CD1c-positive myeloid dendritic cell (primary cell): ENCODE data around the gene DOCK8.

Experiments
- DNase-seq: peaks from one replicate; pipeline ENCODE4 v3.0.0-alpha.2; 2016; ENCODE audit errors: extremely low spot score

DOCK8 gene

DNA sequence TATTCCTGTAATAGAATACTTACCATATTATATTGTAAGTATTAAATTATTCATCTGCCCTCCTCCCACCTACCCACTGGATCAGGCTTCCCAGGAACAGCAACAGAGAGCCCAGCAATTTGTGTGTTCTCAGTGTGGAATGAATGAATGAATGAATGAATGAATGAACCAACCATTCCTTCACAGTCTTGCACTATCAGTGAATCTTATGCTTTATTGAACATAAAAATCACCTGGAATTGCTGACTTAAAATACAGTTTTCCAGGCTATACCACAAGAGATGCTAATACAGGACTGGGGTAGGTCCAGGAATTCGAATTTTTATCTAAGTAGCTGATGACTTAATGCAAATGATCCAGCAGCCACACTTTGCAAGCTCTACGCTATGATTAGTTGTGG, 51.6 kb downstream of the DOCK8 start:
- DNase-seq = no peak

DNA sequence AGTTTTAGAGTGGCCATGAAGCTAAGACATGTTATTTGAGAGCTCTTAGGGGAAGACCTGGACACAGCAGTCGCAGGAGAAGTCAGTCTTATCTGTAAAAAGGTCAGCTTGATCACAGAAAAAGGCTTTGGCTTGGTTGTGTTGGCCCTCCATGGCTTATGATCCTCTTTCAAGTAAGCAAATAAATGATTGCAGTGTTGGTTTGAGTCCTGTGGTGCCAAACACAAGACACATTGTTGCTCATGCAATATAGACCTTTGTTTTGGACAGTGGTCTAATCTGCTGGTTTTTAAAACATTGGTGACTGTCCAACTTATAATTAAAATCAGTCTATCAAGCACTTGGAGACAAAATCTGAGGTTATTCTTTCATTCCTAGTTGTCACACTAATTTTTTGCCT, 54.0 kb downstream of the DOCK8 start:
- no peak for DNase-seq

DNA sequence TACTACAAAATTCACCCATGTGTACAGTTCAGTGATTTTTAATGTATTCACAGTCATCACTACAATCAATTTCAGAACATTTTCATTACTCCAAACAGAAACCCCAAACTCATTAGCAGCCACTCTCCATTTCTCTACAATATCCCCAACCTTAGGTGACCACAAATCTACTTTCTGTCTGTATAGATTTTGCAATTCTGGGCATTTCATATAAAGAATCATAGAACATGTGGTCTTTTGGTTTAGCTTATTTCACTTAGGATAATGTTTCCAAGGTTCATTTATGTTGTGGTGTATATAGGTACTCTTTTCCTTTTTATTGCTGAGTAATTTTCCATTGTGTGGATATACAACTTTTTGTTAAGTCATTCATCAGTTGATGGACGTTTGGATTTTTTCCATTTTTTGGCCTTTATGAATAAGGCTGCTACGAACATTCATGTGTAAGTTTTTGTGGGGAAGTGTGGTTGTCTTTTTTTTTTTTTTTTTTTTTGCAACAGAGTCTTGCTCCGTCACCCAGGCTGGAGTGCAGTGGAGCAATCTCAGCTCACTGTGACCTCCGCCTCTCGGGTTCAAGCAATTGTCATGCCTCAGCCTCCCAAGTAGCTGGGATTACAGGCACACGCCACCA, 54.5 kb downstream of the DOCK8 start:
- DNase-seq = peak; percentile 60

DNA sequence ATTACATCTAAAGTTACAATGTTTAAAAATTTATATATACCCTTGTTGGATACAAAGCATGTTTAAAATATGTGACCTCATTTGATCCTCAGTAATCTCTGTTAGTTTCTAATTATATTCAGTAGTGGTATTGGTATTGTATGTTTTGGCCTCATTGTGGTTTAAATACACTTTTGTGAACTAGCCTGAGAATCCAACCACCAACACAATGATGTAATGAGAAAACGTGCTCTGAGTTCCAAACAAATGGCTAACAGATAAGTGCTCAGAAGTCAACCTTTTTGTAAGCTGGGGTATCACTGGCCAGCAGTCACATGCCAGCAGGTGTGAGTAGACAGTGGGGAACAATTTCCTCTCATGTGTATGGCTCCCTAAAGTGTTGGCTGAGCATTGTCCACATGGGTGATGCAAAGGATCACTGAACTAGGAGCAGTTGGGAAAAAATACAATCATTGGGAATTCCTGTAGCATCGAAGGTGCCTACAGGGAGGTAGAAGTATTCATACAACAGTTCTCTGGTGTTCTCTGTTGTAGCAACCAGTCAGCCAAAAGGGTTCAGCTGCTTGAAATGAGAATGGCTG, 56.1 kb downstream of the DOCK8 start:
- no peak for DNase-seq

DNA sequence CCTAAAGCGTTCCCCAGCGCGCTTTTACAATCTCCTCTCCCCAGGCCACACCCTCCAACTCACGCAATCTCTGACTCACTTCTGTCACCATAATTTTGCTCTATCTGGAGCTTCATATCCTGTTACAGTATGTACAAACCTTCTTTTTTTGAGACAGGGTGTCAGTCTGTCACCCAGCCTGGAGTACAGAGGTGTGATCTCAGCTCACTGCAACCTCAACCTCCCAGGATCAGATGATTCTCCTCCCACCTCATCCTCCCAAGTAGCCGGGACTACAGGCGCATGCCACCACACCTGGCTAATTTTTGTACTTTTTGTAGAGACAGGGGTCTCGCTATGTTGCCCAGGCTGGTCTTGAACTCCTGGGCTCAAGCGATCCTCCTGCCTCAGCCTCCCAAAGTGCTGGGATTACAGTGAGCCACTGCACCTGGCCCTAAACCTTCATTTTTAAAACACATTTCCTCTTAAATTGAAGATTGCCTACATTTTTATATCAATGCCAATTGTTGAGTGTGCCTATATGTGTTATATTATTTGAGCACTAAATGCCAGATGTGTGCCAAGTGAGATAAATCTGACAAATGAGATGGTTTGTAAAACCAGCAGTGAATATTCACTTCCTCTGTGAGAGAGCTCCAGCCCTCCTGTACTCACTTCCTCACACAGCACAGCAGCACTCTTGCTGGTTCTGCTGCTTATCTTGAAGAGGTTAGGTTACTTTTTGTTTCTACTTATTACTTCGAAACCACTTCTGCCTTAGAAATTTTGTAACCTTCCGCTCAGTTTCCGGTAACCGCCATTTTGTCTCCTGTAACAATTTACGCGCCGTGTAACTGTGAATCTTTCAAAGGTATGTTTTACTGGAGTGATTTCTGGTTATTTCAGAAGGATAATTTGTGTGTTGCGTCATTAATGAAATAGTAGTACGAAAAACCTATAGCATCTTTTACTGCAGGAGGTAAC, 57.9 kb downstream of the DOCK8 start:
- peak; percentile 93 for DNase-seq

DNA sequence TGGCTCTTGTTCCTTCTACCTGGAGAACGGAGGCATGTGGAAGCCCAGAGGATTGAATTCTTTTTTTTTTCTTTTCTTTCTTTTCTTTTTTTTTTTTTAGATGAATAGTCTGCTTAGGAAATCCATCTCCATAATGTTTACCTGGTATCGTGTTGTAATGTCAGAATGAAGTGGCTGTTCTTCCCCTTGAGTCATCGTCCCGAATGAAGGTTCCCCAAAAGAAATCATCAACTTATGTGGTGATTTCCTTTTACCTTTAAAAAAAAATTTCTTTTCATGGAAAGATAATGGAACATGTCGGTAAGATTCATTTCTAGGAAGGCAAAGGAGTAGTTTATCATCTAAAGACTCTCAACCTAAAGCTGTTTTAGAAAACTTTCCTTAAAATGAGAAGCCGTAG, 59.7 kb downstream of the DOCK8 start:
- peak; percentile 34 for DNase-seq

DNA sequence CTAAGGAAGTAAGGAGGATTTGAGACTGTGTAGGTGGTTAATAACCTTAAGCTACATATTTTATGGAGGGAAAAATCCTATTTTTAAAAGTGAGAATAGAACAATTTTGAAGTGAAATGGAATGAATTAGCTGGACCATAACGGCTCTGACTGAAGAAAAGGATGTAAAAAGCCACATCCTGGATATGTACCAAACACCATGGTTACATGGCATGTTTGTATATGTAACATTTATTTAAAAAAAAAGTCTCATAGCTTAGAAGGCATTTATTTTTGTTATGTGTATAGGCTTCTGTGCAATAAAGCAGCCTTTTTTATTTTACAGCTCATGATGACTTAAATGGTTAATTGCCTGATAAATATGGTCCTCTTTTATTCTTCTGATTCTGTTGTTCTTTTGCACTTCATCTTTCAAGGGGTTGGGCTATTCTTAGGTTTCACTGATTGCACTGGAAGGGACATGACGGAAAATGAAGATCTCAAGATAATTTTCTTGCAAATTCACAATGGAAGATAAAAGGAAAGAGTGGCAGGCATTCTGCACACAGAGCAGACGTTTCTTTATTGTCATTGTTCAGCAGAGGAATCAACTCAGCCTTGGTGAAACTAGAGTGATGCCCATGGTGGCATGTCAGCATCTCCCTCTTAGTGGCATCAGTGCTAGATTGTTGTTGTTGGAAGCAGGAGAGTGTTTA, 63.1 kb downstream of the DOCK8 start:
- DNase-seq = peak; percentile 30

DNA sequence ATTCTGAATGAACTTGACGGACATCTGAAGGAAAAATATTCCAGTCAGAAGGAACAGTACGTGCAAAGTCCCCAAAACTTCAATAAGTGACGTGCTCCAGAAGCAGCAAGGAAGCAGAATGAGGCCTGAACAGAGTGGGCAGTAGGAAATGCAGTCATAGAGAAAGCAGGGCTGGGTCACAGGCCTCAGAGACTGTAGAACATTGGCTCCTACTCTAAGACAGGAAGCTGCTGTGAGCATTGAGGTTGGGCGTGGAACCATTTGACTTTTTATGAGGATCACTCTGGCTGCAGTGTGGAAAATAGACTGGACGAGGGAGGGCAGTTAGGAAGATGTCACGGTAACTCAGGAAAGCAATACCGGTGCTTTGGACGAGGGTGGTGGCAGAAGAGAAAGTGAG, 64.0 kb downstream of the DOCK8 start:
- peak; percentile 78 for DNase-seq

DNA sequence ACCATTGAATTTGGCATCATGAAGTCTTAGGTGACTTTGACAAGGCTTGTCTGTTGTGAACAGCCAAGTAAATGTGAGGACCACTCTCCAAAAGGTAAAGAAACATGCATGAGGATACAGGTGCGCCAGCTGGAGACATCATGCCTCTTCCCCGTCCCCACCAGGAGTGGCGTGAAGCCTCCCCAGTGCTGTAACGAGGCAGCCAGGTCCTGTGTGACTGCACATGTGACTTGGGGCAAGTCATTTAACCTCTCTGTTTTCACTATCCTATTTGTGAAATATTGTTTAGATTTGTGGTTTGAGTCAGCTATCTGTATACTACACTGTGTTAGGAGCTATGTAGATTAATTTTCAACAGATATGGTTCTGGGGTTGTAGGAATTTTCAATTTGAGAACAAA, 65.0 kb downstream of the DOCK8 start:
- no peak for DNase-seq

DNA sequence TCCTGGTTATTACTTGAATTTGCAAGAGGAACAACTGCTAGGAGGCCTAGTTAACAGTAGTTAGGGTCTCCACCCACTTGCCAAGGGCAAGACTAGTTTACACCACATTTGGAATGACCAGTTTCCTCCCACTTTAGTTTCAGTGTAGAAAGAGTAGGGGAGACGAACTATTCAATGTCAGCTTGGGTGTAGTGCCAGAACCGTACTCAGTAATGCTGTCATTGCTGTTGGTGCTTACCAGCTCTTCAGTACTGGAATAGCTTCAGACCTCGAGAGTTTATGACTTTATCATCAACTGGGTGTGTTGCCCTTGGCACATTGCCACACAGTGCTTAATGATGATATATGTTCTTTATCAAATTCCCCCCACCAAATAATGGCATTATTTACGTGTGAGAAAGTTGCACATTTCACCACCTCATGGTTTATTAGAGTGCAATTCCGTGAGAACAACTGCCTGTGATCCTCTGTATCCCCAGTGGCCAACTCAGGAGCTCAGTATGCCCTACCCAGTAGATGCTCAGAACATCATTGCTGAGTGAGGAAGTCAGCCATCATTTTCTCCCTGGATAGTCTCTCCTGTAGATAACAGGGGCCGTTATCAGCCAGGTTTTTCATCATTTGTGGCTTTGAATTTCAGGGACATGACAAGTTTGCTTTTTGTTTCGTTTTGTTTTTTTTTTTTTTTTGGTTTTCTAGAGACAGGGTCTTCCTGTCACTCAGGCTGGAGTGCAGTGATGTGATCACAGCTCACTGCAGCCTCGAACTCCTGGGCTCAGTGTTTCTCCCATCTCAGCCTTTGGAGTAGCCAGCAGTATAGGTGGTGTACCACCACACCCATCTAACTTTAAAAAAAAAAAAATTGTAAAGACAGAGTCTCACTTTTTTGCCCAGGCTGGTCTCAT, 67.3 kb downstream of the DOCK8 start:
- peak; percentile 85 for DNase-seq

DNA sequence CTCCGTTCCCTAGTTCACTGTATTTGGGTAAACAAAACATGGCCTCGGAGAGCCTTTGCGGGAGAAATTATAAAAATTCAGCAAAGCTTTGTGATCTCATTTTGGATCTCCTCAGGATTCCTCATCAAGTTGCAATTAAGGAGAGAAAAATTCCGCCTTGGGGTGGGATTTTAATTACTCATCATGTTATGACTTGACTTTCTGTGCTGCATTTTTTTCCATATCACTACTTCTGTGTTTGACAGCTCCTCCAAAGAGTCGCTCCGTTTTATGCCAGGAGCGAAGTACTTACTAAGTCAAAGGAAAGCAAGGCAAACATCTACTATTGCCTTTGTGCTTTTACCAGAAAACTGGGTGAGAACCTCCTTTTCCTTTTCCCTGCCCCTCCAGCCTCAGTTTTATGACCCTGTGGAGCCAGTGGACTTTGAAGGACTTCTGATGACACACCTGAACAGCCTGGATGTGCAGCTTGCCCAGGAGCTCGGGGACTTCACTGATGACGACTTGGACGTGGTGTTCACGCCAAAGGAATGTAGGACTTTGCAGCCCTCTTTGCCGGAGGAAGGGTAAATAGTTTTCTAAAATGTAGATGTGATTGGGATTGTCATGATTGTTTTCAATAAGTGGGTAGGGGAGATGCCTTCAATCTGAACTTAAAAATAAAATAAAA, 71.5 kb downstream of the DOCK8 start:
- DNase-seq = no peak

DNA sequence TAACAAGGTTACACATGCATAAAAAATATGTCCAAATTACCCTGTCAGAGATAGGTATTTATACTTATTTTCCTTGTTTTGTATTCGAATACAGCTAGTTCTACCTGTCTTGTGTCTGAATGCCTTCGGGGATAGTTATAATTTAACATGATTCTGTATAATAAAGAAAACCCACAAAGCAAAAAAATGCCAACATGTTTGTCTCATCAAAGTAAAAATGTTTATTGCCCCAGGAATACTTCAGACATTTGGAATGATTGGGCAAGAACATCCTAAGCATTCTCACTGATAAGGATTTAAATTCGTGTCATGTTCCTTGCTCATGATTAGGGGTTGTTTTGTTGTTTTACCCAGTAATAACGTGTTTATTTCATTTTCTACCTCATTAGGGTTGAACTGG, 74.5 kb downstream of the DOCK8 start:
- no peak for DNase-seq

DNA sequence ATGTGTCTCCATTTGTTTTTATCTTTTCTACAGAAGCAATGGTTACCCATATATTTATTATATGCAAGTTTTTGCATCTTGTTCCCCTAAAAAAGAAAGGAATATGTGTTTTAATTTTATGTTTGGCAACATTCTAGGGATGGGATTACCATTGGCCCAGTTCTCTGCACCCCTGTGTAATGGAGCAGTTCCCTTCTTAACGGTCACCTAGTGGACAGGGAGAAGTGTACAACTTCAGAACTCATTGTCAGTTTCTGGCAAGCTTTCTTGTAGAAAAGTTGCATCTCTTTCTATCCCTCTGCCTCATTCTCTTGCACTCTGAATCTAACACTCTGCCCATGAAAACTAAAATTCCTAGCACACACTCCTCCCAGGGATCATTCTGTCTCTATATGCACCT, 78.2 kb downstream of the DOCK8 start:
- no peak for DNase-seq

DNA sequence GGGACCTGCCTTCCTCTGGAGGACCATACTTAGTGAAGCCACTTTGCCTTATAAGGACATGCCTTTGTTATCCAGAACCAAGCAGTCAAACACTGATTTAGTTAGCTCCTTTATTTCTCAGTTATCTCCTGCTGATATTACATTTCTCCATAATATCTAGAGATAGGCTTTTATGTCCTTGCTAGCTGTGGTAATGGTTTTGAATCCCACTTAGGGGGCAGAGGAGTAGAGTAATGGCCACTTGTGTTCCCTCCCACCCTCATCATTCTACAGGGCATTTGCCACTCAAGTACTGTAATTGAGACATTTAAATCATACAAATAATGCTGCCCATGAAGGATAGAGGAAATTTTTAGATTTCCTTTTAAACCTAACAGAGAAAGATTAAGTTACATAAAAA, 80.9 kb downstream of the DOCK8 start:
- DNase-seq = no peak

DNA sequence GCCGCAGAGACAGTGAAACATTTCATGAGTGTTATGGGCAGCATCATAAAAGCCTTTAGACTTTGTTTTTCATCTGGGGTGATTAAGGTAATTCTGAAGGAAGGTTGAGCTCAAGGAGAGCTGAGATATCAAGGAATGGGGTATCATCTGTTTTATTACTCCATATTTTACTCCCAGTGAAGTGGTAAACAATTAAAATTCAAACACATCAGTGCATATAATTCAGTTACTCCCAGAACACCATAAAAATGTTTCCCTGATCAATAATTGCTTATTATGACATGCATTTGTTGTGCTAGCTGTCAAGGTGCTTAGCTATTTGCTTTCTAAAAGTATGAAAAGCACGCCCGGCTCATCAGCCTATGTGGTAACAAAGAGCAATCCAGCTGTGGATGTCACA, 81.7 kb downstream of the DOCK8 start:
- DNase-seq = no peak

DNA sequence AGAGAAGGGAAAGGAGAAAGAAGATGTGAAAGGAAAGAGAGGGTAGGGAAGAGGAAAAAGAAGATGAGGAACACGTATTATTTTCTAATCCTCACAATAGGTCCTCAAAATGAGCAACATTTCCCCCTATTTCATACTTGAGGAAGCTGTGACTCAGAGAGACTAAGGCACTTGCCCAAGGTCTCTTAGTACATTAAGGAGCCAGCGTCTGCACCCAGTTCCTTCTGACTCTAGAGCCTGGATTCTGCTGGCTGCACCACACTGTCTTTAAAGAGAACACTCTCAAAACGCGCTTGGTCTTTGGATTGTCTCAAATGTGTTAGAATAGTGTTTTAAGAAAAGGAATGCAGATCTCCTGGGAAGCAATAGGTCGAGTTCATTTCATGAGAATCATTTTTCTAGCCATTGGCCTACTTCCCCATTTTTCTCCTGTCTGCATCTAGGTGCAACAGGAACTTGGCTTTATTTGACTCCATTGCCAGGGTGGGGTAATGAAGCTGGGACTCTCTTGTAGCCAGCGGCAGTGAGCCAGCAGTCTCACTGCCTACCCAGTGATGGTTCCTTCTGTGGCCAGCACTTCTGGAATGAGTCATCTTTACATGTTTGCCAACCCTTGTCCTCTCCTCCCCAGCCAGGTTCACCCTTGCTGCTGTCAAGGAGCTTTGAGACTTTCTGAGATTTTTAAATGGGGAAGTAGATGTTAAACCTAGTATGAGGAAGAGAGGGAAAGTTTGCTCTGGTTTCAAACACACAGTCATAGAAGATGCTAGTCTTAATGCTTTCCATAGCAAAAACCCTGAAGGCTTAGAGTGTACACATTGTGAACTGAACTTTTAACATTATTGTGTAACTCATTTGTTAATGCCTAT, 82.7 kb downstream of the DOCK8 start:
- peak; percentile 94 for DNase-seq

DNA sequence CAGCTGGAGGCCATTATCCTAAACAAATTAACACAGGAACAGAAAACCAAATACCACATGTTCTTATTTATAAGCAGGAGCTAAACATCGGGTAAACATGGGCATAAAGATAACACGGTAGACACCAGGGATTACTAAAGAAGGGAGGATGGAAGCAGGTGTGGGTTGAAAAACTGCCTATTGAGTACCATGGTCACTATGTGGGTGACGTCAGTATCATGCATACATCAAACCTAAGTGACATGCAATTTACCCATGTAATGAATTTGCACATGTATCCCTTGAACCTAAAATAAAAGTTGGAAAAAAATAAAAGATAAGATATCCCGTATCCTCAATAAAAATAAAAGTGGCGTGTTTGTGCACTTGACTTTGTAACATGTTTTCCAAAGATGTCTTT, 88.8 kb downstream of the DOCK8 start:
- DNase-seq = no peak

DNA sequence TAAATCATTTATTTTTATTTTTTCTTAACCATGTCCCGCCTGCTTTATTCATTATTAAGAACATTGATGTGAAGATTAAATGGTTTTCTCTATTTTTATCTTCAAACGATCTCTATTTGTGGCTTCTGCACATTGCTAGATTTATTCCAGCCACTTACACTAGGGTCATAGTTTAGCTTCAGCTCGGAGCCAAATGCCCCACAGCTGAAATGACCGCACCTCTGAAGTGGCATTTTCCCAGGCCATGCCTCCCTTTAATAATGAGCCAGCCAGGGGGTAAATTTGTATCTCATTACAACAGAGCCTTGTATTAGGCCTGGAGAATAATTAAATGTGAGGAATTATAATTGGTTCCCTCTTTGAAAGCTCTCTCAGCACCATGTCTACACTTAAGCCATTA, 89.4 kb downstream of the DOCK8 start:
- no peak for DNase-seq

DNA sequence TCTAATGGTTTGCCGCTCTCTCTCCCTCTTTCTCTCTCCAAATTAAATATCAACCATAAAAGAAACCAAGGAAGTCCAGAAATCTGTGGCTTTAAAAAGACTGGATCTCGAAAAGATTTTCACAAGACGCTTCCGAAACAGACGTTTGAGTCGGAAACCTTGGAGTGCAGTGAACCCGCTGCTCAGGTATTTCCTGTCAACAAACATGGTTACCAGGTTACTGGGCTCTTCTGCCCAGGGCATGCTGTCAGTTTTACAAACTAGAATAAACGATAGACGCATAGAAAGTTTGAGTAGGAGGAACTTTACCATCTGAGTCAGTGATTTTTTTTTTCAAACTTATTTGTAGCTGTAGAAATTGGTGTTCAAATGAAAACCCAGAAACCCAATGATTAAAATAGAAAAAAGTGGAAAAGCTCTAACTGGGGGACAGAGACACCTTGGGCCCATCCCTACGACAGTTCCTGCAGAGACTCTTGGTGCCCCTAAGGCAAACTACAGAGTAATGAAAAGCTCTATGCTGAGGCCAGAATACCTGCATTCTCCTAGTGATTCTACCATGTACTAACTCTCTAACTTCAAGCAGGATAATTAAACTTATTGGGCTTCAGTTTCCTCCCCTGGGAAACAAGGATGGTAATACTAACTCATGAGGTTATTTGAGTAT, 90.0 kb downstream of the DOCK8 start:
- DNase-seq = no peak
